ENCODE data around the gene RFTN1.
A peak's percentile ranks its signal among the peaks of the same experiment; 100 is the strongest.

Gene RFTN1

DNA sequence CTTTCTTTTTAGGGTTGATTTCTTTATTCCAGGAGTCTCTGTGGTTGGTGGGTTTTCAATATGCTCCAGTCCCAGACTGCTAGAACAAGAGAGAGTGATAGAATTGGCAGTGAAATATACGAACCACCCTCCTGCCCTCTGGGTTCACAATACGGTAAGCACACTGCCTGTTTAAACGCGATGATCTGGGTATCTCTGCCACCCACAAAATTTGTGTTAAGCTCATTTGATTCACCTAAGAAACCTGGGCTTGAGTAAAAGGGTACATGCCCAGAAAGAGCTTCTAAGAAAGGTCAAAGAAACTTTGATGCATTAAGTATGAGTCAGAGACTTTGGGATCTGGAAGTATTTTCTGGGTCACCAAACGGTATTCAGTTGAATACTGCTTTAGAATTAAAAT, 218.7 kb downstream of the RFTN1 start:
- no peak overlapping the region for H3K23ac ChIP-seq (ENCODE audit: low read depth, low read length, poor library complexity)
- no peak overlapping the region for H3K4me3 ChIP-seq (ENCODE audit: low read length in 2 of 2)
- no peak overlapping the region for H2BK12ac ChIP-seq (ENCODE audit: low read length)
- H4K91ac ChIP-seq (ENCODE audit: low read depth, low read length, poor library complexity): no peak overlapping the region
- peaks cover 5 to 46% of the 10 kb centered on the region in 2 donors for H3K9me3 ChIP-seq (replicated peaks in 1 of 2; ENCODE audit: control insufficient read depth in 2 of 2, insufficient read depth in 1 of 2, low read depth in 1 of 2, low read length in 2 of 2)
- H3K14ac ChIP-seq (ENCODE audit: low read length): no peak overlapping the region
- no peak overlapping the region for H2AK5ac ChIP-seq (ENCODE audit: low read depth, low read length)
- no peak overlapping the region for H3K9ac ChIP-seq (ENCODE audit: low read depth, low read length, poor library complexity)
- WGBS, 2 donors (ENCODE audit: extremely low coverage in 2 of 2, insufficient read length in 2 of 2, insufficient replicate concordance in 1 of 2): no CpG with 5 or more reads among the region's 5 CpGs
- H3K27me3 ChIP-seq (ENCODE audit: control insufficient read depth in 3 of 3, insufficient read depth in 3 of 3, low read depth in 1 of 3, low read length in 3 of 3): no peaks in the 10 kb centered on the region
- H2AFZ ChIP-seq (ENCODE audit: low read length): no peak overlapping the region
- no peak overlapping the region for H2BK5ac ChIP-seq (ENCODE audit: low read length)
- no peak overlapping the region for H2BK120ac ChIP-seq (ENCODE audit: low read depth, low read length)
- H3K36me3 ChIP-seq (replicated peaks in 1 of 2; ENCODE audit: control insufficient read depth in 2 of 2, insufficient read depth in 2 of 2, low read length in 2 of 2): peaks cover 4 to 55% of the 10 kb centered on the region in 2 donors
- no peak overlapping the region for H3K4ac ChIP-seq (ENCODE audit: low read length)
- no peak overlapping the region for H2BK15ac ChIP-seq (ENCODE audit: low read length)
- no peak overlapping the region for H3K4me2 ChIP-seq (ENCODE audit: insufficient read depth, low read length, poor library complexity, severe bottlenecking)
- H3K79me1 ChIP-seq (ENCODE audit: low read depth, low read length): no peaks in the 10 kb centered on the region
- no peaks in the 10 kb centered on the region for H3K4me1 ChIP-seq (ENCODE audit: control insufficient read depth in 2 of 2, insufficient read depth in 1 of 2, low read depth in 1 of 2, low read length in 2 of 2)
- no peak overlapping the region for H3K18ac ChIP-seq (ENCODE audit: low read length)
- H3K27ac ChIP-seq (replicated peaks; ENCODE audit: low read length): no peak overlapping the region
- no peak overlapping the region for H4K8ac ChIP-seq (ENCODE audit: low read depth, low read length)
- DNase-seq (ENCODE audit: low spot score): no peak

GRCh38 chr3:16290827-16291196, 222.7 kb downstream of the RFTN1 start:
- WGBS, 2 donors (ENCODE audit: extremely low coverage in 2 of 2, insufficient read length in 2 of 2, insufficient replicate concordance in 1 of 2): no CpG with 5 or more reads among the region's 2 CpGs

DNA sequence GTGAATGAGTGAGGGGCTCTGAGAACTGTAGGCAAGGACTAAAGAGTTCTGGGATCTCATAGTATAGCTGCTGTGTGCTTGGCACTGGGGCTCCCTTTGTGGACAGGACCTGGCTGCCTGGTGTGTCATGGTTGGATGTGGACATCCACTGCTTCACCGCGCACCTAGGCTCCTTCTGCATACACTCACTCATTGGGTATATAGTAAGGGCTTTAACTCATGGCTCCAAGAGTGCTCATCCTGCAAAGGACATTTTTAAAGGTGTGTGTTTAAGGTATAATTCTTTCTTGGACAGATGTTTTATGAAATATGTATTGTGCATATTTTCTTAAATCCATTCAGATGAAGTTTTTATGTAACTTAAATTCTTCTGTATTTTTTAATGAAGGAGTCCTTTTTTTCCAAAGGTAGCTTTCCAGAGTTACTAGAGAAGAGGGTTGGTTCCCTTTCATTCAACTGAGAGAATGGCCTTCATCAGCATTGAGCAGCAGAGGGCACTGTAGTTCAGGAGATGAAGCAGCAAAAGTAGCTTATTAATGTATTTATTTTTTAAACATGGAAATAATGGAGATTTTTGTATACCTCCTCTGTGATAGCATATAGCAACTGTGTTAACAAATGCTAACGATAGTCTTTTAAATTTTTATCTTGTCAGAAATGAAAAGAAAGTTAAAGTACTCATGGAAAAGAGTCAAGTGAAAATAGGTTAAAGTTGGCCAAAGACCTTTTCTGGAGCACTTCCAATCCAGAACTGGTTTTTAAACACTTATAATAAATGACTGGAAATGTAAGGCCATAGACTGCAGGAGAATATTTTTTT, 223.3 kb downstream of the RFTN1 start:
- peak; percentile 23 for DNase-seq (ENCODE audit: low spot score)
- no peak overlapping the region for H2AK5ac ChIP-seq (ENCODE audit: low read depth, low read length)
- no peak overlapping the region for H3K9ac ChIP-seq (ENCODE audit: low read depth, low read length, poor library complexity)
- no peak overlapping the region for H2BK5ac ChIP-seq (ENCODE audit: low read length)
- H3K4me3 ChIP-seq (ENCODE audit: low read length in 2 of 2): no peak overlapping the region
- no peak overlapping the region for H2BK15ac ChIP-seq (ENCODE audit: low read length)
- H3K9me3 ChIP-seq (replicated peaks in 1 of 2; ENCODE audit: control insufficient read depth in 2 of 2, insufficient read depth in 1 of 2, low read depth in 1 of 2, low read length in 2 of 2): peaks cover 1 to 21% of the 10 kb centered on the region in 2 donors
- H2BK12ac ChIP-seq (ENCODE audit: low read length): no peak overlapping the region
- no peak overlapping the region for H4K8ac ChIP-seq (ENCODE audit: low read depth, low read length)
- H3K23ac ChIP-seq (ENCODE audit: low read depth, low read length, poor library complexity): no peak overlapping the region
- peaks cover 8 to 41% of the 10 kb centered on the region in 2 donors for H3K36me3 ChIP-seq (replicated peaks in 1 of 2; ENCODE audit: control insufficient read depth in 2 of 2, insufficient read depth in 2 of 2, low read length in 2 of 2)
- no peak overlapping the region for H2BK120ac ChIP-seq (ENCODE audit: low read depth, low read length)
- H3K79me1 ChIP-seq (ENCODE audit: low read depth, low read length): no peaks in the 10 kb centered on the region
- no peak overlapping the region for H3K4me2 ChIP-seq (ENCODE audit: insufficient read depth, low read length, poor library complexity, severe bottlenecking)
- no peak overlapping the region for H4K91ac ChIP-seq (ENCODE audit: low read depth, low read length, poor library complexity)
- H3K27ac ChIP-seq (replicated peaks; ENCODE audit: low read length): no peak overlapping the region
- no peak overlapping the region for H3K18ac ChIP-seq (ENCODE audit: low read length)
- H3K27me3 ChIP-seq (ENCODE audit: control insufficient read depth in 3 of 3, insufficient read depth in 3 of 3, low read depth in 1 of 3, low read length in 3 of 3): no peaks in the 10 kb centered on the region
- H3K14ac ChIP-seq (ENCODE audit: low read length): no peak overlapping the region
- H2AFZ ChIP-seq (ENCODE audit: low read length): no peak overlapping the region
- WGBS, 2 donors (ENCODE audit: extremely low coverage in 2 of 2, insufficient read length in 2 of 2, insufficient replicate concordance in 1 of 2): no CpG with 5 or more reads among the region's 3 CpGs
- no peak overlapping the region for H3K4ac ChIP-seq (ENCODE audit: low read length)
- H3K4me1 ChIP-seq (ENCODE audit: control insufficient read depth in 2 of 2, insufficient read depth in 1 of 2, low read depth in 1 of 2, low read length in 2 of 2): no peaks in the 10 kb centered on the region

More at GRCh38 chr3:16290827-16291196, 222.7 kb downstream of the RFTN1 start:
- no peak overlapping the region for H3K27ac ChIP-seq (replicated peaks; ENCODE audit: low read length)
- no peak overlapping the region for H4K91ac ChIP-seq (ENCODE audit: low read depth, low read length, poor library complexity)
- no peak overlapping the region for H3K18ac ChIP-seq (ENCODE audit: low read length)
- no peaks in the 10 kb centered on the region for H3K79me1 ChIP-seq (ENCODE audit: low read depth, low read length)
- no peak overlapping the region for H2BK120ac ChIP-seq (ENCODE audit: low read depth, low read length)
- no peak overlapping the region for H3K4ac ChIP-seq (ENCODE audit: low read length)
- H3K23ac ChIP-seq (ENCODE audit: low read depth, low read length, poor library complexity): no peak overlapping the region
- H3K27me3 ChIP-seq (ENCODE audit: control insufficient read depth in 3 of 3, insufficient read depth in 3 of 3, low read depth in 1 of 3, low read length in 3 of 3): no peaks in the 10 kb centered on the region
- peaks cover 8 to 45% of the 10 kb centered on the region in 2 donors for H3K36me3 ChIP-seq (replicated peaks in 1 of 2; ENCODE audit: control insufficient read depth in 2 of 2, insufficient read depth in 2 of 2, low read length in 2 of 2)
- no peak overlapping the region for H3K9ac ChIP-seq (ENCODE audit: low read depth, low read length, poor library complexity)
- no peak for DNase-seq (ENCODE audit: low spot score)
- H3K14ac ChIP-seq (ENCODE audit: low read length): no peak overlapping the region
- H3K9me3 ChIP-seq (replicated peaks in 1 of 2; ENCODE audit: control insufficient read depth in 2 of 2, insufficient read depth in 1 of 2, low read depth in 1 of 2, low read length in 2 of 2): peaks cover 2 to 23% of the 10 kb centered on the region in 2 donors
- H3K4me3 ChIP-seq (ENCODE audit: low read length in 2 of 2): no peak overlapping the region
- H2BK15ac ChIP-seq (ENCODE audit: low read length): no peak overlapping the region
- no peak overlapping the region for H4K8ac ChIP-seq (ENCODE audit: low read depth, low read length)
- no peaks in the 10 kb centered on the region for H3K4me1 ChIP-seq (ENCODE audit: control insufficient read depth in 2 of 2, insufficient read depth in 1 of 2, low read depth in 1 of 2, low read length in 2 of 2)
- no peak overlapping the region for H2AFZ ChIP-seq (ENCODE audit: low read length)
- no peak overlapping the region for H2AK5ac ChIP-seq (ENCODE audit: low read depth, low read length)
- no peak overlapping the region for H3K4me2 ChIP-seq (ENCODE audit: insufficient read depth, low read length, poor library complexity, severe bottlenecking)
- no peak overlapping the region for H2BK5ac ChIP-seq (ENCODE audit: low read length)
- H2BK12ac ChIP-seq (ENCODE audit: low read length): no peak overlapping the region

GRCh38 chr3:16289144-16289889, 224.2 kb downstream of the RFTN1 start:
- H2BK5ac ChIP-seq (ENCODE audit: low read length): no peak overlapping the region
- H3K79me1 ChIP-seq (ENCODE audit: low read depth, low read length): no peaks in the 10 kb centered on the region
- H3K4me1 ChIP-seq (ENCODE audit: control insufficient read depth in 2 of 2, insufficient read depth in 1 of 2, low read depth in 1 of 2, low read length in 2 of 2): no peaks in the 10 kb centered on the region
- no peak overlapping the region for H4K91ac ChIP-seq (ENCODE audit: low read depth, low read length, poor library complexity)
- H3K4me2 ChIP-seq (ENCODE audit: insufficient read depth, low read length, poor library complexity, severe bottlenecking): no peak overlapping the region
- no peak overlapping the region for H3K4me3 ChIP-seq (ENCODE audit: low read length in 2 of 2)
- peak overlapping the region; percentile 27 for H3K9ac ChIP-seq (ENCODE audit: low read depth, low read length, poor library complexity)
- H2BK15ac ChIP-seq (ENCODE audit: low read length): no peak overlapping the region
- H3K27ac ChIP-seq (replicated peaks; ENCODE audit: low read length): no peak overlapping the region
- no peak overlapping the region for H2BK120ac ChIP-seq (ENCODE audit: low read depth, low read length)
- no peak overlapping the region for H4K8ac ChIP-seq (ENCODE audit: low read depth, low read length)
- H3K18ac ChIP-seq (ENCODE audit: low read length): no peak overlapping the region
- no peak overlapping the region for H3K4ac ChIP-seq (ENCODE audit: low read length)
- no CpG with 5 or more reads among the region's 2 CpGs for WGBS, 2 donors (ENCODE audit: extremely low coverage in 2 of 2, insufficient read length in 2 of 2, insufficient replicate concordance in 1 of 2)
- peaks cover 0 to 14% of the 10 kb centered on the region in 2 donors for H3K9me3 ChIP-seq (replicated peaks in 1 of 2; ENCODE audit: control insufficient read depth in 2 of 2, insufficient read depth in 1 of 2, low read depth in 1 of 2, low read length in 2 of 2)
- no peaks in the 10 kb centered on the region for H3K27me3 ChIP-seq (ENCODE audit: control insufficient read depth in 3 of 3, insufficient read depth in 3 of 3, low read depth in 1 of 3, low read length in 3 of 3)
- H2BK12ac ChIP-seq (ENCODE audit: low read length): no peak overlapping the region
- no peak overlapping the region for H3K14ac ChIP-seq (ENCODE audit: low read length)
- H2AK5ac ChIP-seq (ENCODE audit: low read depth, low read length): no peak overlapping the region
- no peak overlapping the region for H2AFZ ChIP-seq (ENCODE audit: low read length)
- H3K36me3 ChIP-seq (replicated peaks in 1 of 2; ENCODE audit: control insufficient read depth in 2 of 2, insufficient read depth in 2 of 2, low read length in 2 of 2): peaks cover 6 to 38% of the 10 kb centered on the region in 2 donors
- H3K23ac ChIP-seq (ENCODE audit: low read depth, low read length, poor library complexity): no peak overlapping the region
- no peak for DNase-seq (ENCODE audit: low spot score)

Measured in neuronal stem cell (in vitro differentiated cells).